Fibroblast of skin of abdomen (primary cell): Measurements from ENCODE around the gene RASSF10.

ENCODE experiments used
- DNase-seq: peaks from one replicate; pipeline ENCODE4 v3.0.0-alpha.2; 2013

Gene RASSF10

GRCh38 chr11:12994476-12994875 lies 14.6 kb upstream of the RASSF10 start:
- DNase-seq = no peak

DNA sequence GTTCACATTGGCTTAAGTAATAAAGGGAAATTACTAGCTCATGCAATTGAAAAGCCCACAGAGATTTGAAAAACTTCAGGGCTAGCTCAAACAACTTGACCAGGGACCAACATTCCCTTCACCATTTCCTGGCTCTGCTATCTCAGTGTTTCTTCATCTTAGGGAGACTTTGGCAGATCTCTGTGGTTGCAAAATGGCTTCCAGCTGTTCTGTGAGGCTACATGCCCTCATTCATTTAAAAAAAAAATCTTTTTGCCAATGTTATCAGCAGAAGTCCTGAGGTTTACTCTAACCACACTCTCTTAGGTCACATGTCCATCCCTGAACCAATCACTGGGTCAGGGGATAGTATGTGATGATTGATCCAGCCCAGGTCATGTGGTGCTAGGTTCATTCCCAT lies 13.9 kb upstream of the RASSF10 start:
- DNase-seq = peak; percentile 20

DNA sequence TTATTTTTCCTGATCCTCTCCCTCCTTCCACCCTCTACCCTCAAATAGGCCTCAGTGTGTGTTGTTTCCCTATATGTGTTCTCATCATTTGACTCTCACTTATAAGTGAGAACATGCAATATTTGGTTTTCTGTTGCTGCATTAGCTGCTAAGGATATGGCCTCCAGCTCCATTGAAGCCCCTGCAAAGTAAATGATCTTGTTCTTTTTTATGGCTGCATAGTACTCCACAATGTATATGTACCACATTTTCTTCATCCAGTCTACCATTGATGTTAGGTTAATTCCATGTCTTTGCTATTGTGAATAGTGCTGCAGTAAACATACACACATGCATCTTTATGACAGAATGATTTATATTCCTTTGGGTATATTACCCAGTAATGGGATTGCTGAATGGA lies 13.3 kb upstream of the RASSF10 start:
- no peak for DNase-seq

- DNase-seq = no peak
Observed at GRCh38 chr11:12997168-12997567, 11.9 kb upstream of the RASSF10 start.

DNA sequence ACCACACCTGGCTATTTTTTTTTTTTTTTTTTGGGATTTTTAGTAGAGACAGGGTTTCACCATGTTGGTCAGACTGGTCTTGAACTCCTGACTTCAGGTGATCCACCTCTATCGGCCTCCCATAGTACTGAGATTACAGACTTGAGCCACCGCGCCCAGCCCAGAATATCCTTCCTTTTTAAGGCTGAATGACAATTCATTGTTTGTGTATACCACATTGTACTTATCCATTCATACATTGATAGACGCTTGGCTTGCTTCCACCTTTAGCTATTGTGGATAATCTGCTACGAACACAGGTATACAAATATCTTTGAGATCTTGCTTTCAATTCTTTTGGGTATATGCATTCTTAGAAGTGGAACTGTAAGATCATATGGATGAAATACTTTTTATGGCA lies 10.8 kb upstream of the RASSF10 start:
- DNase-seq = no peak

DNA sequence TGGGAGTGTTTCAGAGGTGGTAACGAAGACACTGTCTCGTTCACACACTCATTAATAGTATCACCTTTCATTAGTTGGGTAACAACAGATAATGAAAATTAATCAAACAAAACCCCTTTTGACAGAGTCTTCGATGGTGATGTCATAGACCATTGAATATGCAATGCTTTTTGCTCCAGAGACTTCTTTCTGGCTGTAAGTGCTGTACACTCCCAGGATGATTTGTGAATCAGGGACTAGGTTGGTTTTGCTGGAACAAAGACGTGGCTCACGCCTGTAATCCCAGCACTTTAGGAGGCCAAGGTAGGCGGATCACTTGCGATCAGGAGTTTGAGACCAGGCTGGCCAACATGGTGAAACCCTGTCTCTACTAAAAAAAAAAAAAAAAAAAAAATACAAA lies 9.5 kb upstream of the RASSF10 start:
- no peak for DNase-seq

- DNase-seq = no peak
Observed at GRCh38 chr11:13000116-13000515, 9.0 kb upstream of the RASSF10 start.

- no peak for DNase-seq
Observed at GRCh38 chr11:13000721-13001120, 8.4 kb upstream of the RASSF10 start.

DNA sequence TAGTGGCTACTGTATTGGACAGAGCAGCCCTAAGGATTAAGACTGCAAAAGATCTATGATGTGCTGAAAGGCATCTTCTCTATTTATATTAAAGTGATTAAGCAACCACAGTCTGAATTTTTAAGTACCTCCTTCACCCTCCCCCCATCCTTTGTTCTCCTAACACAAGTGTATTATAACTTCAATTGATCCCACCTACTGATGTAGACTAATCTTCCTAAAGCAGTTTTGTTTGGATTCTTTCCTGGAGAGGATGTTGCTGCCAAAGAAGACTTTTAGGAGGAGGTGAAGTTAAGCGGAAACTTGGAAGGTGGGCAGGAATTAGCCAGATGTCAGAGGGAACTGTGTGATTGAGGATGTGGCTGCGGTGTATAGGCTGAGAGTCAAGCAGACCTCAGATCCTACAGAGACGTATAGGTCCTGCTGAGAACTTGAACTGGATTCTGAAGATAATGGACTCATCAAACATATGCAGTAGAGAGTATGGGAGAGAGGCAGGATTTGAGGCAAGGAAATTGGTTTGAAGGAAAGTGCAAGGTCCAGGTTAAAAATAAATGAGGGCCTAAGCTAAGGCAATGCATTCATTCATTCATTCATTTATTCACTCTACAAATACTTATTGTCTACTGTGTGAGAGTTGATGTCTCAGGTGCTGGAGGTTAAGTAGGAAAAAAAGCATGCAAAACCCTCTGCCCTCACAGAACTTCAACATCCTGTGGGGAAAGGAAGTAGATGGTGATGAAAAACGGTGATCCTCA lies 5.2 kb upstream of the RASSF10 start:
- DNase-seq = peak; percentile 67

DNA sequence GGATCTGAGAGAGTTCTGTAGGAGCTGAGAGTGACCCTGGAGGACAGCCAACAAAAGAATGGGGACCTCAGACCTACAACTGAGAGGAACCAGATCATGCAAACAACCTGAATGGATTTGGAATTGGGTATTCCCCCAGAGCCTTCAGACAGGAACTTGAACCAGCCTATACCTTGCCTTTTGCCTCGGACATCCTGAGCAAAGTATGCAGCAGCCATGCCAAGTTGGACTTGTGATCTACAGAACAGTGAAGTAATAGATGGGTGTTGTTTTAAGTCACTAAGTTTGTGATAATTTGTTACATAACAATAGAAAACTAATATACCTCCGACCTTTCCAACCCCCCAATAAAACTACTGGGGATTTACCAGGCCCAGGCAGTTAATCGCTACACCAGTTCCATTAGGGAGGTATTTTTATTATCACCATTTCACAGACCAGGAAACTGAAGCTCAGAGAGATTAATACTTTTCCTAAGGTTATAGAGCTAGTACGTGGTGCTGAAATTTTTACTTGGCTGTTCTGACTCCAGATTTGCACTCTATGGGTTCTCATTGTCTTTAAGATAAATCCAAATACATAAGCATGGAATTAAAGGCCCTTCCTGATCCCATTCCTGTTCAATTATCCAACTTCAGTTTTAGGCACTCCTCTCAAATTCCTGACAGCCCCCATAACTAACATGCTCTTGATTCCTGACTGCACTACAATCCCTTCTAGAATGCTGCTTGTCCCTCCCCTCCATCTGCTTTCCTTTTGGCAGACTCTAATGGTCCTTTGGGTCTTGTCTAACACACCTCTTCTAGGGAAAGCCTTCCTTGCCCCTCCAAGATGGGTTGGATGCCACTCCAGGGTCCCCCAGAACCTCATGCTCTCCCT lies 1.7 kb upstream of the RASSF10 start:
- DNase-seq = no peak

DNA sequence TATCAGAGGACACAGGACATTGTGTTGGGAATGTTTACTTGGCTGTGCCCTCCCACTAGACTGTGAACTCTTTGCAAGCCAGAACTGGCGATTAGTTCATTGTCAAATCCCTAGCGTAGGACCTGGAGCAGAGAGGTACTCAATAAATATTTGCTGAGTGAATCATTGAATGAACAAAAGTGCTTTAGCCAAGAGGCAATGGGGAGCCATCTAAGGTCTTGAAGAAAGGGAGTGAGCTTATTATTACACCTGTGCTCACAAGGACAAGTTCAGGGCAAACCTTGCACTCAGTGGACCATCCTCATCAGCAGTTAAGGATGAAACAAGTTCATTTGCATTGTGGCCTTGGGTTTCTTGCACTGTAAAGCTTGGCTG lies 1.1 kb upstream of the RASSF10 start:
- DNase-seq = no peak

- DNase-seq = no peak
Observed at GRCh38 chr11:13009476-13009920, 382 bp downstream of the RASSF10 start.

- DNase-seq = no peak
Observed at GRCh38 chr11:13009921-13010748, 1.0 kb downstream of the RASSF10 start.

- DNase-seq = no peak
Observed at GRCh38 chr11:13010749-13011465, 1.8 kb downstream of the RASSF10 start.

GRCh38 chr11:13011466-13012055 lies 2.4 kb downstream of the RASSF10 start:
- no peak for DNase-seq

DNA sequence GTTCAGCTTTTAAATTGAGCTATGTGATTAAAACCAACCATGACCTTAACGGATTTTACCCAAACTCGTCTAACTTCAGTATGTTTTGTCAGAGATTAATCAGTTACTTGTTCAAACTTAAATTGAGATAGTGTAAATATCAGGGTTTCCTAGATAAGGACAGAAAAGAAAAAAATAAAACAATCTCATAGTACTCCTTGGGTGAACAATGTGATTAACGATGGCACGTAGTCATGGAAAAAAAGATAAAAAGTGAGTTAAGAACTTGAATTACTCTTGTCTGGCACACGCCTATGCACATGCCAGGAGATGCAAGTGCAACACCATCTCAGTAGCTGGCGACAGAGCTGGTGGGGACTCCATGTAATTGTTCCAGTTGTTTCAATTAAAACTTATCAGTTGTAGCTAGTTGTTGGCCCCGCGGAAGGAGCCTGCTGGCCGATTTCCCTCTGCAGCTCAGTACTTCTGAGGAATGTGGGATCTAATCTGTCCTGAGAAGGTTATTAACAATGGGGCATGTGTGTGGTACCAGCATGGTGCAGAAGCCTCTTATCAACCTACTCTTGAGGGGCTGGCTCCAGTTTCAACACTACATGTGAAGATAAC lies 3.0 kb downstream of the RASSF10 start:
- no peak for DNase-seq

DNA sequence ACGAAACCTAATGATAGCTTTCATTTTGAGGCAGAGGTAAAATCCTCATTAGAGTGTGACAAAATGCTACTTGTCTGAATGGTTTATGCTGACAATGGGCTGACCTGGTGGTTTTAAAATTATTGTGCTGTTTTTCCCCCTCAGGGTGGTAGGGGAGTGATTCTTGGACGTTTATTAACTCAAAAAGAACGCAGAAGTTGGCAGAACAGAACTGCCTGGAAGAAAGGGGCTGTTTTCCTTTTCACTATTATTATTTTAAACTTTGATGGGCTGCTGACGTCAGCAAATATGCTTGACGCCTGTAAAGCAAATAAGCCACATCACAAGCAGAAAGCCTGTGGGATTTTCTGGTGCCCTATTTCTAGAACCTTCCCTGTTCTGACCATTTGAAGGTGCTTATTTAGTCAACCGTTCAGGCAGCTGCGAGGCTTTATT lies 4.0 kb downstream of the RASSF10 start:
- no peak for DNase-seq

GRCh38 chr11:13015753-13016152 lies 6.6 kb downstream of the RASSF10 start:
- DNase-seq = no peak

- DNase-seq = no peak
Observed at GRCh38 chr11:13016415-13016814, 7.3 kb downstream of the RASSF10 start.

DNA sequence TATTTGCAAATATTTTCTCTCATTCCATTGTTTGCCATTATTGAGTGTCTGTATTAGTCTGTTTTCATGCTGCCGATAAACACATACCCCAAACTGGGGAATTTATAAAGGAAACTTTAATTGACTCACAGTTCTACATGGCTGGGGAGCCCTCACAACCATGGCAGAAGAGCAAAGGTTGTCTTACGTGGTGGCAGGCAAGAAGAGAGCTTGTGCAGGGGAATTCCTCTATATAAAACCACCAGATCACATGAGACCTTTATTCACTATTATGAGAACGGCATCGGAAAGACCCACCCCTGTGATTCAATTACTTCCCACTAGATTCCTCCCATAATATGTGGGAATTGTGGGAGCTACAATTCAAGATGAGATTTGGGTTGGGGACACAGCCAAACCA lies 10.2 kb downstream of the RASSF10 start:
- DNase-seq = no peak

- DNase-seq = no peak
Observed at GRCh38 chr11:13023423-13023822, 14.3 kb downstream of the RASSF10 start.
